SH-SY5Y (cell line): ENCODE results near the gene TLL1.

ENCODE experiments used
- GATA2 ChIP-seq: IDR thresholded peaks from 2 replicates; pipeline ENCODE4 v1.6.1; 2011; ENCODE audit warnings: mild to moderate bottlenecking, low read depth, low read length
- GATA3 ChIP-seq: IDR thresholded peaks from 2 replicates; pipeline ENCODE4 v1.6.1; 2011; ENCODE audit warnings: low read depth, mild to moderate bottlenecking, low read length, moderate library complexity

DNA sequence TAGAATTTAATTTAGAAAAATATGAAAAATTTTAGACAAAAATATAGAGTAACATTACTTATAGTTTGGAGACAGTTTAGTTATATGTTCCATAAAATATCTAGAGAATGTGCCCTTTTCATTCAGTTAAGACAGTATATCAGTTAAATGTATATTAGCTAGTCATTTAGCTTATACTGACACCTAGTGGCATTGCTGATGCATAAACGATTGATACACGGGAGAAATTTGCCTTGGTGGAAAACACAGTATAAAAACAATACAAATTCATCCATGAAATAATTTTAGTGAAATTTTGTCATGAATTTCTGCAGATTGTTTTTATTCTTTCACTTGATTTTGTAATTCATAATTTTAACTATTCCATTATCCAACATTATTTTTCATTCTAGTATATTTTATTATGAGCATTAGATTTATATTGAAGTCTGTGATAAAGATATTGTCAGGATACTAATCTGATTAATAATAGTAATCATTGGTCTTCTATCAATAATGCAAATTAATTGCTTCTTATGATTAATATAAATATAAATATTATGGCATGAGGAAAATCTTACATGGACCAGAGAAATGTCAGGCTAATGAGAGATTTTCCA lies 219.0 kb downstream of the TLL1 start:
- no peak for TF ChIP-seq GATA3
- no peak for TF ChIP-seq GATA2
